UCSD-AML1 (cell line): ENCODE results near the gene PSMG4.

Source experiments
- DNase-seq: peaks from one replicate; lab custom pipeline; 2025; ENCODE audit not compliant: unreplicated experiment; lab: John Stamatoyannopoulos, UW

Gene PSMG4

DNA sequence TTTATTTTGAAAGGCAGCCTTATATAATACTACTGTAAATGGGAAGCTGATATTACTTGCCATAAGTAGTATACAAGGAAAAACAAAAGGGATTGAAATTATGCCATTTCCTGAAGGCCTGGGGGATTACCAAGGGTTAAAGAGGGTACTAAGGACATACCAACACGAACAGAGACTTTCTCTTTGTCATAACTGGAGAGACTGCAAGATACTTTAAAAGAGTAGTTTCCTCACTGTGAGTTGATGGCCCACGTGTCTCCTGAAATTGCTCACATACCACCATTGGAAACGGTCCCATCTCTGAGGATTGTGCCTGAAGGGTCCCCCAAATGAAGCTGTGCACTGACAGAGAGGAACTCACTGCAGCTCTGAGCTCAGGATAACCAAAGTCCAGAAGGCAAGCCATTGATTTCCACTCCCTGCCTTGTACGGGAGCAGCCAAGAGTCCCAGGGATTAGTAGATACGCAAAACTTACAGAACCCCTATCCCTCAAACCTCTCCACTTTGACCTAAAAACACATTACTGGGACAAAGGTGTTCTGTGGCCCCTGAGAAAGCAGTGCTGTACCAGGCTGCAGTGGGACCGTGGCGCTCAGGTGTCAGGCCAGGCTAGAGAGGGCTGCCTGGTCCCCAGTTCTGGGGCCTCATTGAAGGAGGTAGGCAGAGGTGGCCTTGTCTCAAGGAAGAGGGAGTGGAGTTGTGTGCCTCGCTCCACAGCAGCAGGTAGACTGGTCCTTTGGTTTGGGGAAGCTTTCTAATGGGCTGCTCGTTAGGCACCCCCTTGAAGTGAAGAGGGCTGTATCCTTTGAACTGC lies 15.2 kb downstream of the PSMG4 start:
- DNase-seq = no peak

DNA sequence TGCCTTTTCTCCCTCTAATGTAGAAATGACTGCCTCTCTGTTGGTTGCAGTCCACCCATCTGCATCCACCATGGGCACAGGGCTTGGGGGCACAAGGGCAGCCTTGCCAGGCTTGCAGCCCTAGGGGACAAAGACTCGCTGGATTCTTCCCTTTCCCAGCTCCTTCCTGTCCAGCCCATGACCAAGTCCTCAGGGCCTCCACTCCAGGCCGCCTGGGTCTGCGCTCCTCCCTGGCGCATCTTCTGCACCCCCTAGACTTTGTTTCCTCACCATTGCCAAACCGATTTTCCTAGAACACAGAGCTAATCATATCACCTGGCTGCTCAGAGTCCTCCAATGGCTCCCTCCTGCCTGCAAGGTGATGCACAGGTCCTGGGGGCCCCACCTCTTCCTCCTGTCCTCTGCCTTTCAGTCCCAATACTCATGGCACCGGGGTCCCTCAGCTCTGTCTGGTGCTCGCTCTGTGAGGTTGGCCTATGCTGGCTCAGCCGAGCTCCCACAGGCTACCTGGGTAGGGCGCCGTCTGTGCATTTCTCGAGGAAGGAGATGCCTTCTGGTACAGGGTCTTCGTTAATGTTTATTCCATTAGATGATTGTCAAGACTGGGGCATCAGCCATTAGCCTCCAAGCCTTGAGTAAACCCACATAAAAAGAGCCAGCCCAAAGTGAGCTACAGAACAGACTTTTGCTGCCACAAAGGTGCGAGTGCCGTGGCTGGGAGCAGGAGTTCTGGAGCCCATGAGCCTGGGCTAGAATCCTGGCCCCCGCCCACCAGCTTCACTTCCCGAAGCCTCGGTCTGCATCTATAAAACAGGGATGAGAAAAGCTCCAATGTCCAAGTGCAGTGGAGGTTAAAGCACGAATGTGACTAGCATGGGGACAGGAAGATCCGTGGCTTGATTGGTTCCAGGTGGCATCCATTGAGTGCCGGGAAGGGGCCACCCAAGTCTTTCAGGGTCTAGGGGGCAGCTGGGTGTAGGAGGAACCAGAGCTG lies 17.7 kb downstream of the PSMG4 start:
- no peak for DNase-seq

DNA sequence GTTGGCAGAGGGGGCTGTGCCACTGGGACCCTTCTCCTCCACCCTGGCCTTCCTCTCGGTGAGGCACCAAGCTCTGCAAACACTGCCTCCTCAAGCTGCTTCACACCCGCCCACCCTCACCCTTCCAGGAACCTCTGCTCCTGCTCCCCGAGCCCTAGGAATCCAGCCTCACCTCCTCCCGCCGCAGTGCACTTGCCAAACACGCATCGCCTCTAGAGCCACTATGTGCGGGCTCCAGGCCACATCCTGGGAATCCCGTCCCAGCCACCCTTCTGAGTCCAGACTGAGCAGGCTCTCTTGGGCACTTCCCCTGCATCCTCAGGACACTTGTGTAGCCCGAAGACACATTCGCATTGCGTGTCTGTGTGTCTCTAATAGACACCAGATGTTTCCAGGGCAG lies 18.5 kb downstream of the PSMG4 start:
- DNase-seq = no peak

DNA sequence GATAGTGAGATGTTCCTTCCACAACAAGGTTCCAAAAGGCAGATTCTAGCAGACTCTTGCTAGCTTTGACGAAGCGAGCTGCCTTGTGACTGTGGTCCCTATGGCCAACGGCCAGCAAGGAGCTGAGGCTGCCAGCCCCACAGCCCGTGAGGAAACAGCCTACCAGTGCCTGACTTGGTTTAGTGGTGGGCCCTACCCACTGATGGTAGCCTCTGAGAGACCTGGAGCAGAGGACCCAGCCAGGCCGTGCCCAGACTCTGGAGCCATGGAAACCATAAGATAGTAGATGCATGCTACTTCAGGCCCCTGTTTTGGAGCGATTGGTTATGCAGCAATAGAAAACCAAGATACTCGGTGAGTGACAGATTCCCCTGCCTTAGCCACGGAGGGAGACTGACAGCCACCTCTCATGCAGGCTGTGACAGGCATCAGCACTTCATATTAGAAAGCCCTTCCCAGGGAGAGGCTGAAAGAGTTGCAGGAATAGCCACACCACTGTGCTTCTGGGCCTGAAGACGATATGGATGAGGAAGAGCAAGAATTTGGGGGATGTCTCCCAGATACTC lies 19.2 kb downstream of the PSMG4 start:
- no peak for DNase-seq

DNA sequence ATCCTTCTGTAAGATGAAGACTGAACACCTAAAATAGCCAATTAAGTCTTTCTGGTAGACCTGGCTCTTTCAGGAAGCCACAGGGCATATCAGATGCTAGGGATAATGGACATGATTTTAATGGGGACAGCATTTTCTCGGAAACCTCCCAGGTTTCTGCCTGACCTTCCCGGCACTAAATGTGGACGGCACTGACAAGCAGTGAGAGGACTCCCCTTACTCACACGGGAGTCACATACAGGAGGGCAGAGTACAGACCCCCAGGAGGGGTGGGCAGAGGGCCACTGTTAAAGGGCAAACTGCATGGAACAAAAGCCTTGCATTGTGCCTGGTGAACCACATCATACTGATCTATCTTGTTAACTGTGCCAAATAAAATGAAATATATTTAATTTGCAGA lies 19.9 kb downstream of the PSMG4 start:
- no peak for DNase-seq

DNA sequence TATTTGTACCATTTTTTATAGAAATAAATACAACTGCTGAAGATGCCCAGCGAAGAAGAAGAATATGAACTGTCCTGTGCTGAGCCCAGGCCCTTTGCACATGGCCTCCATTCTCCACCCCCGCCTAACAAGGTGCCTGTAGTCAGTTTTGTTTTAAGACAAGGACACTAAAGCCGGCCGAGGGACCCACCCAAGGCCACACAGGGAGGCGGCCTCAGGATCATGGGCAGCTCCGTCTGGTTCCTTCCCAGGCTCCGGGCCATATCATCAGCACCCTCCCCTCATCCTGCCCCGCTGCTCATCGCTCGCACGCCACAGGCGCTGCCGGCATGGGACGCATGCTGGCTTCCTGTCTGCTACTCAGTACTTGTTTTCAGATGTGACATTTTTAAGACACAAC lies 21.3 kb downstream of the PSMG4 start:
- DNase-seq = no peak

DNA sequence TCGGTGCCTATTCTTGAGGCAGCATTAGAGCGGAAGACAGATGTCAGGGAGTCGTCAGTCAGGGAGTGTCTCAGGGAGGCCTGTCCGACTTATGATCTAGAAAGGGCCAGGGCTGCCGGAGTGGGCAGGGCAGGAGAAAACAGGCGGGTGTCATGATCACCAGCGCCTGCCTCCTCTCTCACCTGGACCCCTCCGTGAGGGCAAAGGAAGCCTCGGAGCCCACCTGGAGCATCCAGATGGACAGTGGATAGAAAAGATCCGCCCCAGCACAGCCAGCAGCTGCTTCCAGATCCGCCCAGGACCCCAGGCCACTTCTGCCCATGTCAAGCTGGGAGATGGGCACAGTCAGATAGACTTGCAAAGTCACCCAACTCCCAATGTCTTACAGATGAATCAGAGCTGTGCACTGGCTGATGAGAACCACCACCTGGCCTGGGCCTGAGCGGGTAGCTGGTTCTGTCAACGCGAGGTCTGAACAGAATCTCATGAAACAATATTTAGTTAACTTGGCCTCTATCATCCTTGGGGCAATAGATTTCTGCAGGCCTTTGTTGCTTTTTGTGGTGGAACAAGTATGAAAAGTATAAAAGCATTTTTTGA lies 22.2 kb downstream of the PSMG4 start:
- no peak for DNase-seq

DNA sequence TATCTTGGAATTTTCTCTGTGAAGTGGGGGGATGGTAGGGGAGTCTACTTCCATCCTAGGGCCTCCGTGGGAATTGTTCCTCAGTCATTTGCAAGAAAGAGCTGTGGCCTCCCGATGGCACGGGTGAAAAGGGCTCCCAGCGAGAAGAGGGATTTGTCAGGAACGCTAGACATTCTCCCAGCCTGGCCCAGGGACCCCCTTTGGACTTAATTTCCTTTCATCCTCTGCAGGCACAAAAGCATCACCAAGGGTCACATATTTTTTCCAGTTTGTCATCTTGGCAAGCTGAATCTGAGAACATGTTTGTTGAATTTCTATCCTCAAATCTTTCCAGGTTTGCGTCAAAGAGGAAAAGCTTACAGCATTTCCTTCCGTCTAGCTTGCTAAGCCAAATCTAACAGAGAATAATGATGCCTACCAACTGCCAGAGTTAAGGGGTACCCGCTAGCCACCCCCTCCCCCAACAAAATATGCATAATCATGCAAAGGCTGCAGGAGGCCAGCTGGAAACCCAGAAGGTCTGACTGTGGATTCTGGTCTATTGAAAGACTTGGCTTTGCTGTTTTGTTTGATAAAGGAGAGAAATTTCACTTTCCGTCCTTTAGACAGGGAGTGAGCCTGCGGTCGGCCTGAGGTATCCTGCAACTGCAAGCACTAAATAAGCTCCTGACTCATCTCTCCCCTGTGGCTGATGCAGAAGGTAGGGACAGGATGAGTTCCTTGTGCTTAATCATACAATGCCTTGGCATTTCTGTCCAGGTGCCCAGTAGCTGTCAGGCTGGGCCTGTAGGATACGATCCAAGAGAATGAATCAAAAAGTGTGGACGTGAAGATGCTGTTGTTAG lies 23.1 kb downstream of the PSMG4 start:
- DNase-seq = no peak

DNA sequence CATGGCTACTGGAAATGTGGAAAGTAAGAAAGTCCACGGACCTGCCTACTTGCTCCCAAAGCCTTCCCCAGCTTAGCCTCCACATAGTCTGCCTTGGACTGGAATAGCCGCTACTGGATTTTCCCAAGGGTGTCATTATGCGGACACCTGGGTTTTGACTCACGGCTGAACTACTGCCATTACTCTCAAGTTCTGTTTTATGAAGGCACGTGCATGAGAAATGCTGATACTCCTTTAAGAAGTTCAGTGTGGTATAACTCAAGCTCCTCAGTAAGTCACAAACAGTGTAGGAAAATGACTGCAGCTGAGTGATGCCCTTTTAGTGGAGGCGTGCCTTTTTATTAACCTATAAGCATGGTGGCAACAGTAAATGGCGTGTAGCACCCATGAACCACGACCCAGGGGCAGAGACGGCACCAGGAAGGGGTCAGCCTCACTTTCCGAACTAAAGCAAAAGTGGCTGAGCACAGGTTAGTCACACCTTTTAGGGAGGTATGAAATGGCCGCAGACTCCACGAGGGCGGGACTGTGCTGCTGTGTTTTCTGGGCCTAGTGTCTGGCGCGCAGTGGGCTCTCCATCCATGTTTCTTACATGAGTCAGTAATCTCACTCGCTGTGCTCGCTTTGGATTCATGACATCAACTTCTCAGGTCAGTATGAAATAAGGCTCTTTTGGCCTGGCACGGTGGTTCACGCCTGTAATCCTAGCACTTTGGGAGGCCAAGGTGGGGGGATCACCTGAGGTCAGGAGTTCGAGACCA lies 23.9 kb downstream of the PSMG4 start:
- no peak for DNase-seq

DNA sequence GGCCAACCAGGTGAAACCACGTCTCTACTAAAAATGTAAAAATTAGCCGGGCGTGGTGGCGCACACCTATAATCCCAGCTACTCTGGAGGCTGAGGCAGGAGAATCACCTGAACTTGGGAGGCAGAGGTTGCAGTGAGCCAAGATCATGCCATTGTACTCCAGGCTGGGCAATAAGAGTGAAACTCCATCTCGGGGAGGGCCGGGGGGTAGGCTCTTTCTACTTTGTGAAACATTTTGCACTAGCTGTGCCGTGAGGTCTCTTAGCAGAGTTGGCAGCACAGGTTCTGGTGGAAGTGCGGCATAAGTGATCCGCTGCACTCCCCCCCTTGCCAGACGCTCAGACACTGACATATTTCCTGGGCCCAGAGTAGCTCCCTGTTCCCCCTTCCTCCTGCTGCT lies 24.5 kb downstream of the PSMG4 start:
- no peak for DNase-seq

DNA sequence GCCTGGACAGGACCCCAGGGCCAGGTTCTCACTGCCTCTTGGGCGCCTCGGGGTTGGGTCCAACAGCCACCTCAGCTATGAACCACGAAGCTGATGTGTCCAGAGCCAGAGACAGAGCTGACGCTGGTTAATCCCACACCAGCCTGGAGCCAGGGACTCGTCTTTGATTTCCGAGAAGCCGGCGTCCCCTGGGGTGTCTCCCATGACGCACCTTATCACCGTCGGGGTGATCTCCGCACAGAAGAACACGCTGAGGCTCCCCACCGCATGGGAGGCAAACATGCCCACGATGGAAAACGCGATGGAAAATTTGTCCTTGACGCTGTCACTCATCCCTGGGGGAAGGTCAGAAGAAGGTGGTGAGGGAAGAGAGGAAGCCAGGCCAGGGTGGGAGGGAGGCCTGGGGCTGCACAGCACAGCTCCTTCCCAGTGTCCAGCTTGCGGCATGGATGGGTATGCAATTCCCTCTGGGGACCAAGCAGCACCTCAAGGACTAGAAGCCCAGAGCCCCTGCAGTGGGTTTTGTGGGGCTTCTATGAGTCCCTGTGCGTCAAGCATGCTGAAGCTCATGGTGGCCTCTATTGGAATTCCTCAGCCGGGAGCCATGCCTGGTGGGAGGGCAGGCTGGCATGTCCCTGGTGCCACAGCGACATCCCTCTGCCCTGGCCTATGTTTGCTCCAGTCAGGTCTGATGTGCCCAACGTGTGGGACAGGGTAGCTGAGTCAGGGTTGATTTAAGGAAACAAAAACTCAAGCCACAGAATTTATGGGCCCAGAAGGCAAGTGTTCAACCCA lies 25.1 kb downstream of the PSMG4 start:
- DNase-seq = no peak

DNA sequence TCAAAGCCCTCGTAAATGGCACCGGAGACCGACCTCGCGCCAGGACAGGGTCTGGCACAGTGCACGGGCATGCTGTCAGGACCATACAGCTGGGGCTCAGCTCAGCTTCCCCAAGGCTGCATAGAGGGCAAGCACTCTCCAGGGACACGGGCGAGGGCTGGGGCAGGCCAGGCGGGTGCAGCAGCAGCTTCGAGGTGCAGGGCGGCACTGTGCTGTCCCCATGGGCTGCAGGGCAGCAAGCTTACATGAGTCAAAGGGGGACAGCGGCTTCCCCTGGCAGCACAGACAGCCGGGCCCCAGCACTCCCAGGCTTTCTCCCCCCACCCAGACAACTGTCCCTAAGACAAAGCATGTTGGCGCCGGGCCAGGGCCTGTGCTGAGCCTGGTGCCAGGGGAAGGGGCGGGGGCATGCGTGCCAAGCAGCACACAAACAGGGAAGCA lies 25.7 kb downstream of the PSMG4 start:
- no peak for DNase-seq

DNA sequence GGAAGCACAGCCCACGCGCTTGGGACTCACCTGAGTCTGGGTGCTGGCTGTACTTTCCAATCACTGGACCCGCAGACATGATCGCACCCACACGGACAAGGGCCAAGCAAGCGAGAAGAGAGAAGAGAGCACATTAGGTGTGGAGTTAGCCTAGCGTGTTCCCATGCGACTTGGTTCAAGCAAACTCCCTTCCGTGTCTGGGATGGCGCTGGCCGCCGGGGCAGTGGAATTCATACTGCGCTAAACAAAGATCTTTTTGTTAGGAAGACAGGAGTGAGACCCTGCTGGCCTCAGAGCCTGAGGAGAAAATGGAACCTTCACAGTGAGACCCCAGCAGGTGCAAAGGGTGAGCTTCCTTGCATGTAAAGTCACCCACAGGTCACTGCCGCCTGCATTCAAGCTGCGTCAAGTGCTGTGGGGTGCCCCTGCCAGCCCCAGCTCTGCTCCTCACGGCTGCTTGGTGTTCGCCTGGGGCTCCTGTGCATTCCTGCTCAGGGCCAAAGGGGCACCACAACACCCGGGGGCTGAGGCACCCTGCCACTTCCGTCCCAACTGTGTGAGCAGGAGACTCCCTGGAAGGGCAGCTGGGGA lies 26.4 kb downstream of the PSMG4 start:
- no peak for DNase-seq

DNA sequence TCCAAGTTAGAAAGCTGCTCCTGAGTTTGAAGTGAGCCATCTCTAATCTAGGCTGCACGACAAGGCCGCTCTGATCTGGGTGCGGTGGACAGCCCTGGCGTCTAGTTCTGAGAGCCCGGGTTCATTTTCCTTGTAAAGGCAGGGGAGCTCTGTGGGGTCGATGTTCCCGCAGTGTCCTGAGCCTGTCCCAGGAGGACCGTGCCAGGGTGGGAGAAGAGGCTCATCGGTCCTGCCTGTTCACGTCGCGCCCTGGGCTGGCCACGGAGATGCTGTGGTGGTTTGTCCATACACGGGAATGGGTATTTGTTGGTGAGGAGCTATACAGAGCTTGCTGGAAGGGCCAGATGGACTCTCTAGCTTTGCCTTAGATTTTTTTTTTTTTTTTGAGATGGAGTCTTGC lies 27.0 kb downstream of the PSMG4 start:
- DNase-seq = no peak

DNA sequence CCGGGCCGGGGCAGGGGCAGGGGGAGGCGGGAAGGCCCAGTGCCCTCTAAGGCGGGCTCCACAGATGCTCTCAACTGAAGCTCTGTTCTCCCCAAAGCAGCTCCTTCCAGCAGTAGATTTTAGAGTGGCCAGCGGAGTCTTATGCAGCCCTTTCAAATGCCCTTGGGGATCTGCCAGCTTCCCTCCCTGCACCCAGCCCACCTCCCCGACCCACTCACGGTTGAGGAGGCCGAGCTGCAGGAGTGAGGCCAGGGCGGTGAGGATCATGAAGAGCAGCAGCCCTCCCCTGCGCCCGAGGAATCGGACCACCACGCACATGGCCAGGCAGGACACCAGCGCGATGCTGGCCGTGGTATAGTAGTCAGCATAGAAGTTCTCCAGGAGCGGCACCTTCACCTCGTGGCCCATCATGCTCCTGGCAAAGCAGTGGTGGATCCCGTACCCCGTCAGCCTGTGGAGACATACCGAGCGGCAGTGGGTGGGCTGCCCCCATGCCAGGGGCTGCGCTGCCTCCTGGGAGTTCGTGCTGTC lies 28.0 kb downstream of the PSMG4 start:
- no peak for DNase-seq

DNA sequence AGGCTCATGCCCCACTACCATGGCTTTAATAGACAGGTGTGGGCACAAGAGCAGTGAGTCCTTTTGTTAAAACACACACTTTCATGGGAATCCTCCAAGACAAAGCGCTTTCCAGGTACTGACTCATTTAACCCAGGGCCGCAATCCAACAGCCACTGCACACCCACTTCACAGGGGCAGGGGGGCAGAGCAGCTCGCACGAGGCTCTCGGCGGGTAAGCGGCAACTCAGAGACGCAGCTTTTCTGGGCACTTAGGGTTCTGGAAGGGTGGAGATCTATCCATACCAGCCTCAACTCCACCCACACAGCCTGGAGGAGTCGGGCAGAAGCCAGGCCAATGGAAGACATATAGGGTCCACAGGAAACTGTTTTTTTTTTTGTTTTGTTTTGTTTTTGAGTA lies 28.6 kb downstream of the PSMG4 start:
- no peak for DNase-seq

DNA sequence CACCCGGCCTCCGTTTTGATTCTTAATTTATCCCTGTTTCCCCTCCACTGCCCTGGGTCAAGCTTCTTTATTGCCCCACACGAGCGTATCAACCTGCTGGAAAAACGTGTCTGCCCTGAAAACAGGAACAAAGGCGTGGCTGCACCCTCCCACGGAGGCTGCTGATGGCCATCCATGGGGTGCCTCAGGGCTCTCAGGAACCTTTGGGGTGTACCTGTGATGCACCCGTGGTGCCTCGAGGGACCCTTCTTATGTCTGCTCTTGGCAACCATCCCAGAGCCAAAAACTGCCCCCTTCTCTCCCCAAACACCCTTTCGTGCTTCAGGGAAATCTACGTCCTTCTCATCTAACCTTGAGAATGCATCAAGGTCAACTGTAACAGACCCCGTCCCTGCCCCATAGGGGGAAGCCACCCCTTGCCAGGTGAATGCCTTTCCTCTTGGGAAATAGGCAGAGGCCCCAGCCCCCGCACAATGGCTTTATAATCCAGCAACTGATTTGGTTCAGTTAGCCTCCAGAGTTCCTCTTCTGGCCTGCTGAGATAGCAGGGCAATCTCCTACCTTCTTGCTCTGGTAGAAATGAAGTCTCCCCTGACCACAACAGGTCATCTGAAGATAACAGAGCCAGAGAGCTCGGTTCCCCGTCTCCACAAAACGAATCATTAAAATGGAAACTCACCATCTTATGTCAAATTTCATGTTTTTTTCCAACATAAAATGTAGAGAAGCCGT lies 29.4 kb downstream of the PSMG4 start:
- DNase-seq = no peak
